D721Med (cell line): ENCODE results near the gene VPS50.

Experiments
- DNase-seq: peaks from one replicate; pipeline ENCODE4 v3.0.0; 2011; ENCODE audit warnings: low spot score; ENCODE audit not compliant: insufficient read length
- FAIRE-seq: peaks from 2 replicates; lab custom pipeline; 2011; peaks lifted over from hg19 to GRCh38; lab: Jason Lieb, UNC
- CTCF ChIP-seq: IDR thresholded peaks from 2 replicates; pipeline ENCODE4 v1.5.1; 2012; ENCODE audit warnings: mild to moderate bottlenecking, control low read depth; ENCODE audit not compliant: insufficient read depth; ENCODE audit errors: missing control alignments

The VPS50 gene

GRCh38 chr7:93373537-93373936, 141.4 kb downstream of the VPS50 start:
- FAIRE-seq (no peak), DNase-seq (no peak)
- no peak for TF ChIP-seq CTCF

GRCh38 chr7:93374345-93374940, 142.3 kb downstream of the VPS50 start:
- FAIRE-seq (peak; percentile 64), DNase-seq (no peak)
- peak; percentile 73 for TF ChIP-seq CTCF

GRCh38 chr7:93375603-93376002, 143.4 kb downstream of the VPS50 start:
- DNase-seq = no peak
- TF ChIP-seq CTCF = no peak
- FAIRE-seq = no peak

GRCh38 chr7:93378131-93378760, 146.1 kb downstream of the VPS50 start:
- TF ChIP-seq CTCF = no peak
- FAIRE-seq = no peak
- no peak for DNase-seq

GRCh38 chr7:93382362-93382761, 150.2 kb downstream of the VPS50 start:
- TF ChIP-seq CTCF = no peak
- FAIRE-seq (no peak), DNase-seq (no peak)

GRCh38 chr7:93390660-93391059, 158.5 kb downstream of the VPS50 start:
- no peak for TF ChIP-seq CTCF
- FAIRE-seq (no peak), DNase-seq (no peak)

- TF ChIP-seq CTCF = no peak
- FAIRE-seq (no peak), DNase-seq (no peak)
Measured at GRCh38 chr7:93392984-93393383, 160.8 kb downstream of the VPS50 start.
